HepG2 (cell line): Measurements from ENCODE around the gene IAH1. TPM values are rescaled to one million over a fixed set of nuclear protein-coding genes. Genes with fewer than 3 reads are reported as not detected.

Source experiments
- ATAC-seq: fragments of 200-7000 bp; cut with Tn5 transposase; 3 replicates; pipeline ENCODE4 v1.9.1; 2020; ENCODE audit warnings: mild to moderate bottlenecking, moderate library complexity
- Bru-seq: library from RNA; stranded (reverse); fragments of 400-500 nt; gene quantifications from one replicate; lab custom pipeline; 2021; lab: Mats Ljungman, UMichigan
- BruChase-seq, 2 experiments: library from RNA; stranded (reverse); fragments of 400-500 nt; gene quantifications; one replicate each; lab custom pipeline; 2021; lab: Mats Ljungman, UMichigan
- BruUV-seq: library from RNA; stranded (reverse); fragments of 400-500 nt; replicated peaks from 2 replicates; lab custom pipeline; 2021; lab: Mats Ljungman, UMichigan
- CTCF ChIA-PET: fragments of 300-600 bp; formaldehyde crosslinking; extraction: SDS; loops from one replicate; lab custom pipeline; 2021; ENCODE audit warnings: low total read pairs, inconsistent platforms, low intra/inter-chr PET ratio; lab: Yijun Ruan, JAX
- POLR2A ChIA-PET: fragments of 350-600 bp; sonication (Branson Sonifier 250); formaldehyde crosslinking; loops from one replicate; lab custom pipeline; 2020; ENCODE audit warnings: antibody characterized with exemption, inconsistent platforms; lab: Yijun Ruan, JAX
- DNase-seq: peaks from one replicate; pipeline ENCODE4 v3.0.0-alpha.2; 2015; ENCODE audit warnings: low spot score
- FAIRE-seq: peaks from 3 replicates; lab custom pipeline; 2011; peaks lifted over from hg19 to GRCh38; lab: Jason Lieb, UNC
- H2AFZ ChIP-seq: one replicate; pipeline ENCODE4 v1.6.1; 2011; ENCODE audit warnings: low read length, inconsistent platforms
- H3K27ac ChIP-seq: fragments of 300-600 bp; 3 replicates; pipeline ENCODE4 v1.8.0; 2011; ENCODE audit warnings: mixed run types, mild to moderate bottlenecking, mixed read lengths, low read length, inconsistent platforms; ENCODE audit not compliant: insufficient read depth; ENCODE audit errors: extremely low read length
- H3K27me3 ChIP-seq, 2 experiments: fragments of 200-600 bp in 1 of 2; 2 replicates in 1 of 2; 3 replicates in 1 of 2; pipeline versions ENCODE4 v1.6.0 to v1.8.0; 2011; ENCODE audit warnings: low read length in 2 of 2, mild to moderate bottlenecking in 2 of 2, moderate library complexity in 2 of 2, inconsistent platforms in 1 of 2; ENCODE audit not compliant: insufficient read depth in 2 of 2, control insufficient read depth in 1 of 2
- H3K36me3 ChIP-seq, 2 experiments: fragments of 200-600 bp in 1 of 2; replicated peaks in 1 of 2; 2 replicates in 1 of 2; 3 replicates in 1 of 2; pipeline versions ENCODE4 v1.5.1 to v1.8.0; 2011; ENCODE audit warnings: low read length in 2 of 2, inconsistent platforms in 1 of 2; ENCODE audit not compliant: insufficient read depth in 2 of 2, control insufficient read depth in 1 of 2
- H3K4me1 ChIP-seq: 2 replicates; pipeline ENCODE4 v1.5.1; 2012; ENCODE audit warnings: low read length, inconsistent platforms; ENCODE audit not compliant: insufficient read depth
- H3K4me2 ChIP-seq: 2 replicates; pipeline ENCODE4 v1.6.0; 2011; ENCODE audit warnings: low read depth, low read length, inconsistent platforms
- H3K4me3 ChIP-seq, 3 experiments: fragments of 200-600 bp in 1 of 3; sonication (generic), shearing (Covaris generic) in 1 of 3; replicated peaks in 1 of 3; 2 replicates each; pipeline ENCODE4 v1.5.1; 2011 to 2016; ENCODE audit warnings: low read length in 3 of 3, inconsistent platforms in 2 of 3, low read depth in 2 of 3, mild to moderate bottlenecking in 2 of 3, control low read depth in 1 of 3, mixed read lengths in 1 of 3; ENCODE audit not compliant: insufficient read depth in 1 of 3
- H3K79me2 ChIP-seq: one replicate; pipeline ENCODE4 v1.6.1; 2011; ENCODE audit warnings: low read length, inconsistent platforms; ENCODE audit not compliant: insufficient read depth
- H3K9ac ChIP-seq: 2 replicates; pipeline ENCODE4 v1.6.0; 2011; ENCODE audit warnings: mild to moderate bottlenecking, low read depth, low read length, inconsistent platforms; ENCODE audit not compliant: insufficient read depth
- H3K9me3 ChIP-seq: 2 replicates; pipeline ENCODE4 v1.5.1; 2012; ENCODE audit warnings: mild to moderate bottlenecking, low read length
- H4K20me1 ChIP-seq: 2 replicates; pipeline ENCODE4 v1.6.0; 2011; ENCODE audit warnings: inconsistent platforms, mild to moderate bottlenecking, low read length, moderate library complexity; ENCODE audit not compliant: insufficient read depth
- WGBS: methylation state at CpG from one replicate; pipeline ENCODE4 v1.1.6; 2017; ENCODE audit warnings: low lambda C conversion rate; 5-methylcytosine and 5-hydroxymethylcytosine counted together
- in situ Hi-C: cut with HindIII; loops from 2 replicates; pipeline ENCODE4 v1.10.0; 2017; ENCODE audit warnings: low pct_unique_long_range_greater_than_20kb; ENCODE audit not compliant: extremely low pct_ligation_motif_present
- intact Hi-C: fragments of 100-400 bp; cut with micrococcal nuclease; formaldehyde crosslinking; loops from one replicate; pipeline ENCODE4 v1.10.0; 2022; ENCODE audit not compliant: unreplicated experiment
- long read RNA-seq, 2 experiments: library from RNA in 1 of 2; library from polyadenylated mRNA in 1 of 2; stranded (forward) in 1 of 2; unstranded in 1 of 2; transcript quantifications; one replicate each; pipeline ENCODE4 v2.0.0, GENCODE V29; 2019 to 2022
- polyA minus RNA-seq, 3 experiments: library from RNA; depleted of rRNA, polyadenylated mRNA; stranded (reverse); fragments of >200 nt; gene quantifications; 2 replicates each; pipeline ENCODE4 v1.2.3, GENCODE V29; 2011; ENCODE audit warnings: low replicate concordance in 1 of 3
- polyA plus RNA-seq, 8 experiments: library from polyadenylated mRNA; depleted of rRNA in 3 of 8; stranded (reverse) in 7 of 8; unstranded in 1 of 8; fragments of >200 nt; fragmentation: Illumina TruSeq in 4 of 8; extraction: Trizol in 4 of 8; gene quantifications; 2 replicates each; pipeline versions ENCODE4 v1.2.1 to v1.2.3, GENCODE V29; 2011 to 2016; ENCODE audit warnings: low read depth in 4 of 8, missing spikeins in 1 of 8, mixed read lengths in 1 of 8; ENCODE audit not compliant: insufficient read depth in 1 of 8
- total RNA-seq, 5 experiments: library from RNA; depleted of rRNA; stranded (reverse); fragments of >200 nt; fragmentation: Illumina TruSeq; extraction: Trizol; gene quantifications; 2 replicates each; pipeline ENCODE4 v1.2.3, GENCODE V29; 2016; ENCODE audit warnings: low read depth in 1 of 5
- TF ChIP-seq, protein P1 (sequence below): sonication (generic); formaldehyde crosslinking; IDR thresholded peaks from 2 replicates; pipeline ENCODE4 v1.4.0; 2020; ENCODE audit warnings: missing genetic modification reagents
- TF ChIP-seq, protein P2 (sequence below): sonication (generic); formaldehyde crosslinking; IDR thresholded peaks from 2 replicates; pipeline ENCODE4 v1.5.1; 2020; ENCODE audit warnings: missing genetic modification reagents, mild to moderate bottlenecking, borderline replicate concordance
- TF ChIP-seq, protein P3 (sequence below): sonication (generic); formaldehyde crosslinking; IDR thresholded peaks from 2 replicates; pipeline ENCODE4 v1.5.1; 2020; ENCODE audit warnings: mild to moderate bottlenecking, missing genetic modification reagents, moderate library complexity

IAH1 gene
- 44.4 and 45.2 TPM in 2 replicates for total RNA-seq (2016; rRNA removed; fragmentation: Illumina TruSeq; extraction: Trizol)
- total RNA-seq (2016; cell fraction: cytosol; rRNA removed; fragmentation: Illumina TruSeq; extraction: Trizol; ENCODE audit: low read depth), result 48.4 and 50.7 TPM in 2 replicates
- total RNA-seq (2016; cell fraction: insoluble cytoplasmic fraction; rRNA removed; fragmentation: Illumina TruSeq; extraction: Trizol), result 41.9 and 48.6 TPM in 2 replicates
- 45.3 and 47.0 TPM in 2 replicates for total RNA-seq (2016; cell fraction: membrane; rRNA removed; fragmentation: Illumina TruSeq; extraction: Trizol)
- 19.2 and 24.6 TPM in 2 replicates for total RNA-seq (2016; cell fraction: nucleus; rRNA removed; fragmentation: Illumina TruSeq; extraction: Trizol)
- 37.4 and 43.6 TPM in 2 replicates for polyA plus RNA-seq (2011; rRNA removed)
- 30.1 and 33.9 TPM in 2 replicates for polyA plus RNA-seq (2011; cell fraction: cytosol; rRNA removed)
- 15.7 and 16.7 TPM in 2 replicates for polyA plus RNA-seq (2011; cell fraction: nucleus; rRNA removed)
- 23.4 and 30.7 TPM in 2 replicates for polyA plus RNA-seq (2012)
- polyA plus RNA-seq (2016; cell fraction: cytosol; fragmentation: Illumina TruSeq; extraction: Trizol; ENCODE audit: low read depth), result 53.5 and 58.2 TPM in 2 replicates
- polyA plus RNA-seq (2016; cell fraction: insoluble cytoplasmic fraction; fragmentation: Illumina TruSeq; extraction: Trizol; ENCODE audit: low read depth), result 40.8 and 42.5 TPM in 2 replicates
- 41.3 and 42.8 TPM in 2 replicates for polyA plus RNA-seq (2016; cell fraction: membrane; fragmentation: Illumina TruSeq; extraction: Trizol; ENCODE audit: low read depth)
- polyA plus RNA-seq (2016; cell fraction: nucleus; fragmentation: Illumina TruSeq; extraction: Trizol; ENCODE audit: insufficient read depth, low read depth), result 28.4 and 30.4 TPM in 2 replicates
- polyA minus RNA-seq (2011; rRNA and poly(A)+ RNA removed; ENCODE audit: low replicate concordance), result 15.2 and 21.3 TPM in 2 replicates
- polyA minus RNA-seq (2011; cell fraction: cytosol; rRNA and poly(A)+ RNA removed), result 14.1 and 16.1 TPM in 2 replicates
- 14.0 and 25.5 TPM in 2 replicates for polyA minus RNA-seq (2011; cell fraction: nucleus; rRNA and poly(A)+ RNA removed)
- Bru-seq, nascent RNA, result percentile 69 among the genes with signal in this experiment
- BruChase-seq, experiment 1, labeled RNA remaining after a 6-hour chase, result percentile 58 among the genes with signal in this experiment
- BruChase-seq, experiment 2, labeled RNA remaining after a 2-hour chase, result percentile 55 among the genes with signal in this experiment
- long read RNA-seq, experiment 1, transcript IAH1-215 (6 exons, 1,266 nt), result major isoform, 24 of 63 reads
- long read RNA-seq, experiment 1, partial matches to known transcripts, result 1 of 63 reads
- long read RNA-seq, experiment 1, other reads (novel, unspliced or antisense), result 38 of 63 reads
- long read RNA-seq, experiment 2, transcript IAH1-215 (6 exons, 1,266 nt), result major isoform, 31 of 41 reads
- long read RNA-seq, experiment 2, partial matches to known transcripts, result 1 of 41 reads
- long read RNA-seq, experiment 2, other reads (novel, unspliced or antisense), result 5 of 41 reads

GRCh38 chr2:9474361-9475057 lies at the start of gene IAH1:
Gene IAH1 (plus strand): TSS chr2:9474551. CDS start chr2:9474567, 16 bp downstream.
- H3K4me2 ChIP-seq, result peak within 1 kb of the TSS; percentile 51
- no peaks in the 10 kb centered on the region for H3K9me3 ChIP-seq
- BruUV-seq, result no TSS peak
- peak; percentile 83 for ATAC-seq
- peak within 1 kb of the TSS; percentile 41 to 68 (median 53); a peak in 5 of 6 replicates for H3K4me3 ChIP-seq
- no peak for FAIRE-seq
- peak within 1 kb of the TSS; percentile 67 for H3K9ac ChIP-seq
- no peaks in the 10 kb centered on the region for H3K27me3 ChIP-seq
- H3K36me3 ChIP-seq, result peaks cover 6 to 31% of the 10 kb centered on the region in 2 experiments; a peak in 4 of 5 replicates
- H3K27ac ChIP-seq, result peak within 1 kb of the TSS; percentile 50
- H4K20me1 ChIP-seq, result no peaks in the 10 kb centered on the region
- H3K79me2 ChIP-seq, result no peaks in the 10 kb centered on the region
- peaks cover 16% of the 10 kb centered on the region for H3K4me1 ChIP-seq
- intact Hi-C loops (loop anchor here (5.0 kb wide), 1 partner anchor 83 kb away; the partner anchor contains the start of gene ADAM17), in situ Hi-C loops (no loop called here)
- 80% methylated on average over 77 of the region's 91 CpGs for whole genome bisulfite sequencing
- CTCF ChIA-PET, result no interaction called here
- H2AFZ ChIP-seq, result peak within 1 kb of the TSS; percentile 42
- DNase-seq, result no peak
- POLR2A ChIA-PET, result interaction anchor here (1.2 to 1.6 kb wide), 3 partner anchors 51 to 81 kb away, joined by 3 to 5 read pairs (median 3); partner anchors contain the start of genes ADAM17, CPSF3 and ITGB1BP1
- TF ChIP-seq, protein P1, sequence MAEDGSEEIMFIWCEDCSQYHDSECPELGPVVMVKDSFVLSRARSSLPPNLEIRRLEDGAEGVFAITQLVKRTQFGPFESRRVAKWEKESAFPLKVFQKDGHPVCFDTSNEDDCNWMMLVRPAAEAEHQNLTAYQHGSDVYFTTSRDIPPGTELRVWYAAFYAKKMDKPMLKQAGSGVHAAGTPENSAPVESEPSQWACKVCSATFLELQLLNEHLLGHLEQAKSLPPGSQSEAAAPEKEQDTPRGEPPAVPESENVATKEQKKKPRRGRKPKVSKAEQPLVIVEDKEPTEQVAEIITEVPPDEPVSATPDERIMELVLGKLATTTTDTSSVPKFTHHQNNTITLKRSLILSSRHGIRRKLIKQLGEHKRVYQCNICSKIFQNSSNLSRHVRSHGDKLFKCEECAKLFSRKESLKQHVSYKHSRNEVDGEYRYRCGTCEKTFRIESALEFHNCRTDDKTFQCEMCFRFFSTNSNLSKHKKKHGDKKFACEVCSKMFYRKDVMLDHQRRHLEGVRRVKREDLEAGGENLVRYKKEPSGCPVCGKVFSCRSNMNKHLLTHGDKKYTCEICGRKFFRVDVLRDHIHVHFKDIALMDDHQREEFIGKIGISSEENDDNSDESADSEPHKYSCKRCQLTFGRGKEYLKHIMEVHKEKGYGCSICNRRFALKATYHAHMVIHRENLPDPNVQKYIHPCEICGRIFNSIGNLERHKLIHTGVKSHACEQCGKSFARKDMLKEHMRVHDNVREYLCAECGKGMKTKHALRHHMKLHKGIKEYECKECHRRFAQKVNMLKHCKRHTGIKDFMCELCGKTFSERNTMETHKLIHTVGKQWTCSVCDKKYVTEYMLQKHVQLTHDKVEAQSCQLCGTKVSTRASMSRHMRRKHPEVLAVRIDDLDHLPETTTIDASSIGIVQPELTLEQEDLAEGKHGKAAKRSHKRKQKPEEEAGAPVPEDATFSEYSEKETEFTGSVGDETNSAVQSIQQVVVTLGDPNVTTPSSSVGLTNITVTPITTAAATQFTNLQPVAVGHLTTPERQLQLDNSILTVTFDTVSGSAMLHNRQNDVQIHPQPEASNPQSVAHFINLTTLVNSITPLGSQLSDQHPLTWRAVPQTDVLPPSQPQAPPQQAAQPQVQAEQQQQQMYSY, result no peak
- TF ChIP-seq, protein P2, sequence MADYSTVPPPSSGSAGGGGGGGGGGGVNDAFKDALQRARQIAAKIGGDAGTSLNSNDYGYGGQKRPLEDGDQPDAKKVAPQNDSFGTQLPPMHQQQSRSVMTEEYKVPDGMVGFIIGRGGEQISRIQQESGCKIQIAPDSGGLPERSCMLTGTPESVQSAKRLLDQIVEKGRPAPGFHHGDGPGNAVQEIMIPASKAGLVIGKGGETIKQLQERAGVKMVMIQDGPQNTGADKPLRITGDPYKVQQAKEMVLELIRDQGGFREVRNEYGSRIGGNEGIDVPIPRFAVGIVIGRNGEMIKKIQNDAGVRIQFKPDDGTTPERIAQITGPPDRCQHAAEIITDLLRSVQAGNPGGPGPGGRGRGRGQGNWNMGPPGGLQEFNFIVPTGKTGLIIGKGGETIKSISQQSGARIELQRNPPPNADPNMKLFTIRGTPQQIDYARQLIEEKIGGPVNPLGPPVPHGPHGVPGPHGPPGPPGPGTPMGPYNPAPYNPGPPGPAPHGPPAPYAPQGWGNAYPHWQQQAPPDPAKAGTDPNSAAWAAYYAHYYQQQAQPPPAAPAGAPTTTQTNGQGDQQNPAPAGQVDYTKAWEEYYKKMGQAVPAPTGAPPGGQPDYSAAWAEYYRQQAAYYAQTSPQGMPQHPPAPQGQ, result no peak
- TF ChIP-seq, protein P3, sequence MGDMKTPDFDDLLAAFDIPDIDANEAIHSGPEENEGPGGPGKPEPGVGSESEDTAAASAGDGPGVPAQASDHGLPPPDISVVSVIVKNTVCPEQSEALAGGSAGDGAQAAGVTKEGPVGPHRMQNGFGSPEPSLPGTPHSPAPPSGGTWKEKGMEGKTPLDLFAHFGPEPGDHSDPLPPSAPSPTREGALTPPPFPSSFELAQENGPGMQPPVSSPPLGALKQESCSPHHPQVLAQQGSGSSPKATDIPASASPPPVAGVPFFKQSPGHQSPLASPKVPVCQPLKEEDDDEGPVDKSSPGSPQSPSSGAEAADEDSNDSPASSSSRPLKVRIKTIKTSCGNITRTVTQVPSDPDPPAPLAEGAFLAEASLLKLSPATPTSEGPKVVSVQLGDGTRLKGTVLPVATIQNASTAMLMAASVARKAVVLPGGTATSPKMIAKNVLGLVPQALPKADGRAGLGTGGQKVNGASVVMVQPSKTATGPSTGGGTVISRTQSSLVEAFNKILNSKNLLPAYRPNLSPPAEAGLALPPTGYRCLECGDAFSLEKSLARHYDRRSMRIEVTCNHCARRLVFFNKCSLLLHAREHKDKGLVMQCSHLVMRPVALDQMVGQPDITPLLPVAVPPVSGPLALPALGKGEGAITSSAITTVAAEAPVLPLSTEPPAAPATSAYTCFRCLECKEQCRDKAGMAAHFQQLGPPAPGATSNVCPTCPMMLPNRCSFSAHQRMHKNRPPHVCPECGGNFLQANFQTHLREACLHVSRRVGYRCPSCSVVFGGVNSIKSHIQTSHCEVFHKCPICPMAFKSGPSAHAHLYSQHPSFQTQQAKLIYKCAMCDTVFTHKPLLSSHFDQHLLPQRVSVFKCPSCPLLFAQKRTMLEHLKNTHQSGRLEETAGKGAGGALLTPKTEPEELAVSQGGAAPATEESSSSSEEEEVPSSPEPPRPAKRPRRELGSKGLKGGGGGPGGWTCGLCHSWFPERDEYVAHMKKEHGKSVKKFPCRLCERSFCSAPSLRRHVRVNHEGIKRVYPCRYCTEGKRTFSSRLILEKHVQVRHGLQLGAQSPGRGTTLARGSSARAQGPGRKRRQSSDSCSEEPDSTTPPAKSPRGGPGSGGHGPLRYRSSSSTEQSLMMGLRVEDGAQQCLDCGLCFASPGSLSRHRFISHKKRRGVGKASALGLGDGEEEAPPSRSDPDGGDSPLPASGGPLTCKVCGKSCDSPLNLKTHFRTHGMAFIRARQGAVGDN, result peak; percentile 83
